KG1 (cell line): Measurements from ENCODE around the gene ORMDL2.
"Not testable (repeated sequence)": the region's sequence is repeated elsewhere in the genome, so short reads cannot be mapped to it uniquely, and the experiment has no call there.

Experiments
- DNase-seq: peaks from one replicate; lab custom pipeline; 2025; lab: John Stamatoyannopoulos, UW

The ORMDL2 gene

DNA sequence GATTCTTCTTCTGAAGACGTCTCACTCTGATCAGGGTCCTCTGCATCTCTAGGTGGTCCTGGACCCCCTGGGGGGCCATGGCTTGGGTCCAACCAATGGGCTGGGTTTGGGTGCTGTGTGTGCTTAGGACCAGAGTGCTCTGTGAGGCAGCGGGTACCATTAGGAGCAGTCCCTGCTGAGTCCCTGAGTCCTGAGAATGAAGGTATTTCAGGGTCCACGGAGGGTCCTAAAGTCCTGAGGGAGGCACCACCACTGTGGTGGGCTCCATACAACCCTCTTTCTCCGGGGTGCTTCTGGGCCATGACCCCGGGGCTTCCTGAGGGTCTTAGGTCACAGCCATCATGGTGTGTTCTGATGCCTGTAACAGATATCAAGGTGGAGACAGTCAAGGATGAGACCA is 10.5 kb downstream of the ORMDL2 start:
- DNase-seq: no peak

DNA sequence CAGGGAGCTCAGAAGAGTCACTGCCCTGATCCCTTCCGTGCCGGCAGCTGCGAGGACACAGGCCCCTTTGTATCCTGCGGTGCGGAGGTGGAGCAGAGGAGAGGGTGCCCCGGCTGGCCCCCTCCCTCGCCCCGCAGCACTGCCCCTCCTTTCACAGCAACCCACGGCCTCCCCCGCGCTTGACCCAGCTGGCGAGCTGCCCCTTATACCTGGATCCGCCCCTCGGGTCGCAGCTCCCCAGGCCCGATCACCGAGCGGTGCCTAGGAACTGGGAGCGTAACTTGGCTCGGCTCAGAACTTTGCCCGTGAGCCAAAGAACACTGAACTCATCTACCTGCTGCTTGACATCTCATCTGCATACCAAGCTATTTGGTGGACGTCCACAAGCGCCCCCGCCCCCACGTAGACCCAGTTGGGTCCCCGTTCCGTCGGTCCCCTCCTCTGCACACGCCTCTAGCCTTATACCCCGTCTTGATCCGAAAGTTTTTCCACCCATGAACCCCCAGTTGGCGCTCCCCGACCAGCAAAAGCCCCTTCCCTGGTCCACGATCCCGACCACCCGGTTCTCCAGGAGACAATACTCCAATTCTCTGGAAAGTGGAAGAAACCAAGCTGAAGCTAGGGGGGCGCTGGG is 12.2 kb downstream of the ORMDL2 start:
- DNase-seq: no peak

DNA sequence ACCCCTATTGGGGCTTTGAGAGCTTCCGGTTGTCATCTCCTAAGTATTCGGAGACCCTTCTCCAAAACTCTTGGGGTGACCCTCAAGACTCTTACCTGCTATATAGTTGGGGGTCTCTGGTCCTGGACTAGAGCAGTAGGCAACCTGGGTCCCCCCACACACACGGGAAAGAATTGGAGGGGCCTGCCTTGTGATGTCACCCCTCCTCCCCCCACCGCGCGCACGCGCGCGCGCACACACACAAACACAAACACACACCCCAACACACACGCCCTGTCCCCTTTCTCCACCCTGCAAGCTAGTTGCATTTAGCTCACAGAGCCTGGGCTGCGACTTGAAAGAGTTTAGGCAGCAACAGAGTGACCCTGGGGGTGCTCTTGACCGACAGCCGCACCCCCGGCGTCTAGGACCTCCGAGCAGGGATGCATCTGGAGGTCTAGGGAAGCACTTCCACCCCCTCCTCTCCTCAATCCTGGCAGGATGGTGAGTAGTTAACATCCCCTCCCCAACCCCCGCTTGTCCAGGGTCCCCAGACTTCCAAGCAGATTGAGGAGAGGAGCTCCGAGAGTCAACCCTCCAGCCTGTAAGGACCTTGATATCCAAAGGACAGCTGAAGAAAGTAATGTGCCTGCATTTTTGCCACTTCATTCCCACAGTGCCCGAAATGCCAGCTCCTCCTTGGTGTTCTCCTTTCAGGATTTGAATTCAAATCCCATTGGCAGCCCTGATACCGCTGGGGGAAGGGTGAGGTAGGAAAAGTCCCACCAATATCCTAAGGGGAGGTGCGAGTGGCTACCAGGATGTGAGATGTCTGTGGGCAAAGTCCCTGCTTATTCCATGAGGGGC is 13.0 kb downstream of the ORMDL2 start:
- no peak for DNase-seq

DNA sequence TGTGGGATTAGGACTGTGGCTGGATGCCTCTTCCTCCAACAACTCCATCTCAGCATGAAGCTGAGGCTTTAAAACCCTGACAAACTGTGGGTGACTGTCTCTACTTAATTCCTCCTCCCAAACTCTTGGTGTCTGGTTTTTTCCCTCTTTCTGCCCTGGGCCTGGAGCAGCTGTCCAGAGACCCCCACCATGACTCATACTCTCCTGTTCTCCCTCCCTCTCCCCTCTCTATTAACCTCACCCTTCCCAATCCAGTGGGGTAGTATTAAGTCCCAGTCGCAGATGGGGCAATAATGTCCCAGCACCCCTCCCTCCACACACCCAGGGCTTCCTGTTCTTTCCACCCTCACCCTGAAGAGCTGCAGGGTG is 13.6 kb downstream of the ORMDL2 start:
- DNase-seq: no peak

DNA sequence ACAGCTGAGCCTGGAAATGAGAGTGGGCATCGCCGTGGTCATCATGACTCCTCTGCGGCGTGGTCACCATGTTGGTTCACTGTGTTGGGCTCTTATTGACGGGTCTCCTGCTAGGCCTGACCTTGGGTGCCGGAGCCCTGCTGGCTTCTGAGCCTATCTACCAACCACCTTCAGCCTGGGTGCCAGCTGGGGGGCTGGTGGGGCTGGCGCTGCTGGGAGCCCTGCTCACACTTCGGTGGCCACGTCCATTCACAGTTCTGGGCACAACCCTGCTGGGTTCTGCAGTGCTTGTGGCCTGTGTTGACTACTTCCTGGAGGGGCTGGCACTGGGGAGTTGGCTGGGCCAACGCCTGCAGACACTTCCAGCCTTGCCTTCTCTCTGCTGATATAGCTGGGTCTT is 15.2 kb downstream of the ORMDL2 start:
- no peak for DNase-seq

DNA sequence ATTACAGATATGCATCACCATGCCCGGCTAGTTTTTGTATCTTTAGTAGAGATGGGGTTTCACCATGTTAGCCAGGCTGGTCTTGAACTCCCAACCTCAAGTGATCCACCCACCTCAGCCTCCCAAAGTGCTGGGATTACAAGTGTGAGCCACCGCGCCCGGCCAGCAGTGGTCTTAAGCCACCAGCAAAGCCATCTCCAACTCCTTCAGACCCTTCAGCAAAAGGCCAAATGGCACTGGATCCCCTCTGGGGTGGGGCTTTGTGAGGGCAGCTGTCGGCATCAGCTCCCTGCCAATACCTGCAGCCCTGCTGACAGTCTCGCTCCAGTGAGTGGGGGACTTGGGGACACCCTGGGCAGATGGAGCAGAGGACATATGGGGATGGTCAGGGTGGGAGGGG is 16.6 kb downstream of the ORMDL2 start:
- DNase-seq: not testable (repeated sequence)

DNA sequence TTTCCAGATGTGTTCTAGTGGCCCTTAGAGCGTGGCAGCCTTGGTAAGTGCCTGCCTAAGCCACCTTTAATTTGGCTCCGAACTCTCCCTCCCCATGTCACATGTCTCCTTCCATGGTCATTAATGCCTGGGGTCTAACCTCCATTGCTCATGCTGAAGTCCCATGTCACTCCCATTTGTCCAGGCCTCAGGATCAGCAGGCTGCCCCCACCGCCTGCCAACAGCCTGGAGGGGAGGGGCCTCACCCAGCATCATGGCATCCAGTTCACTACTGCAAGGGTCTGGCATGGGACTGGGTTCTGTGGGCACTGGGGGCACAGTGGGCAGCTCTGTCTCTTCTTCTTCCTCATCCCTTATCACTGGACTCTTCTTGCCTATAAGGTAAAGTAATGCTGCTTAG is 20.5 kb downstream of the ORMDL2 start:
- DNase-seq: no peak

DNA sequence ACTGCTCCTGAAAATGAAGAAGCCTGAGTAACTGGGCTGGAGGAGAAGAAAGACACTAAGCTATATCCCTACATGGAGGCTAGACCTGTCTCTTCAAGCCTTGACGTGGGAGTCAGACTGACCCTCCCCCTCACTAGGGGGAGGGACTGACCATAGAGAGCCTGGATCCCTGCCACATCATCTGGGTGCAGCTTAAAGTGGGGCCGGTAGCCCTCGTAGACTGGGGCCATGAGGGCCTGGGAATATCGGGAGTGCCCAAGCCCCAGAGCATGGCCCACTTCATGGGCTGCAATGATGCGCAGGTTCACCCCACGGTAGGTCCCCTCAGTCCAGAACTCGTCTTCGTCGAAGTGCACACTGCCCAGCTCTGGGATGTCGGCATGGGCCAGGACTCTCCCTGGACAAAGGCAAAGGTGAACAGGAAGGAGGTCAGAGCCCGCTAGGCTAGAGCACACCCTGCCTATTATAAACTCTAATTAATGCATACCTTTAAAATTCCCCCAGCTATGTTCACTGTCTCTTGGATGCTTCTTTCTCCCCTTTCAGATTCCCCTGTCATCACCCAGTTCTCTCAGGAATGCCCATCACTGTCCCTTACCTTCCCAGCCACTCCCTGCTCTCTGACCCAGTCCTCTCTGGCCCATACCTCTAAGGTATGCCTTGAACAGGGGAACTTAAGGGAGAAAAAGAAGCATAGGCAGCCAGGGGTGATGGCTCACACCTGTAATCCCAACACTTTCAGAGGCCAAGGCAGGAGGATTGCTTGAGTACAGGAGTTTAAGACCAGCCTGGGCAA is 21.7 kb downstream of the ORMDL2 start:
- DNase-seq: no peak

DNA sequence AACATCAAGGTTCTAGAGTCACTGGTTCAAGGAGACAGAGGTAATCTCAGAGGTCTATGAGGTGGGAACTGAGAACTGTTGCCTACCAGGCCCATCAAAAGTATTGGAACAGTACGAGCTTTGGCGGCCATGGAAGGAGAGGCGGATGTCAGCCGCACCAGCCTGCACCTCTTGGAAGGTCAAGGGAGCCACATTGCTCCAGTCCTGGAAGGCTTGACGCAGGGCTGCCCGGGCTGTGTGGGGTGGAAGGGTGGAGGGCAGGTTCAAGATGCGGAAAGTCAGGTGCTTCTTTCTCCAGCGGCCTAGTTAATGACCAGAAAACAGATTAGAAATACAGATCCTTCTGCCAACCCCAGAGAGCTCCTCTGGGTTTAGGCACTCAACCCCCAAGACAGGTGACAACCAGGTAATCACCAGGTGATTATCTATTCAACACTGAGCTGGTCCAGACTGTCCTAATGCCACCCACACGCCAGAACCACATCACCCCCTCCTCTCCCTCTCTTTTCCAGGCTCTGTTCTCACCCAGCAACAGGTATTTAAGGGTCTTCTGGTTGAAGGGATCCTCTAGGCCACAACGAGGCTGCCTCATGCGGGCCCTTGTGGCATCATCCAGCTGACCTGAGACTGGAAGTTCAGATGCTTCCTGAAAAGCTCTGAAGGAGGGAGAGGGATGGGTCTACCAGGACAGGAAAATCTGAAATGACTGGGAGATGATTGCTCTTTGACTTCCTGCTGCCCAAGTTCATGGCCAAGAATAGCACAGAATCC is 22.9 kb downstream of the ORMDL2 start:
- DNase-seq: no peak

DNA sequence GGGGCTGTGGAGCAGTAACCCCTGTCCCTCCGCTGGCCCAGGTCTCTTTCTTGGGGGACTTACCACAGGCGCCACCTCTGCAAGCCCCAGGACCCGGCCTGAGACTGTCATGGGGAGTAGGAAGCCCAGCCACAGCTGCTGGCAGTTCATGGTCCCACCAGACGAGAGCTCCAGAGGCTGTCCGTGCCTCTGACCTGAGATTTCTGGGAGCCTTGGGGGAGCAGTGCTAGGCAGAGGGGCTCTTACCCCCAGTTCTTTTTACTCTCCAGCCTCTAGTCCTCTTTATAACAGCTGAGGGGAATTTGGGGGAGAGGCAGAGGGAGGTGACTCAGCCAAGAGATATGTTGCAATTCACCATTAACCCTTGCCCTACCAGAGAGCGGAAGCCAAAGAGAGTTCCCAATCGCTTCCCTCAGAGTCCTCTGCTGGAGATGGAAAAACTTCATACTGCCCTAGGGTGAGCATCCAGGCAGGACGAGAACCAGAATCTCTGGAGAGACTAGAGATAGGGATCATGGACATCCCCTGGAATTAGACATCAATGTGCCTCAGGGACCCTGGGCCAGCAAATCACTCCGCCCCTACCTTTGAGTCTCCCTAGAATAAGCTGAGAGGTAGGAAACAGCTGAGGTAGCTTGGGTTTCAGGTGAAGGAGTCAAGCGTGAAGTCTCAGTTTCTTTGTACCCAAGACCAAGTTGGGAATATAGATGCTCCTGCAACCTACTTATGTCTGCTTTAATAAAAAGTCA is 25.0 kb downstream of the ORMDL2 start, which contains the start of gene MMP19:
Gene MMP19 (minus strand): TSS at position 256 of the 749 bp plus-strand sequence. CDS start 106 bp downstream, at position 150.
- DNase-seq: no peak

DNA sequence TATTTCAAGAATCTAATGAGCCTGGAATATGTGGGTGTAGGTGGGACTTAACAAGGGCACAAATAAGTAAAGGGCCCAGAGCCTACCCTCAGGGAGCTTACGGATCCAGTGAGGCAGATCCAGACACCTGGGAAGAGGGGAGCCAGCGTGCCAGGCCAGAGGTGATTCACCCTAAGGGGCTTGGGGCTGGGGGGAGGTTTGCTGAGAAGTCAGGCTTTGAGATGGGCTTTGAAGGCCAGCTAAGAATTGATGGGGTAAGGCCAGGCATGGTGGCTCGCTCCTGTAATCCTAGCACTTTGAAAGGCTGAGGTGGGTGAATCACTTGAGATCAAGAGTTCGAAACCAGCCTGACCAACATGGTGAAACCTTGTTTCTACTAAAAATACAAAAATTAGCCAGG is 25.6 kb downstream of the ORMDL2 start:
- no peak for DNase-seq

DNA sequence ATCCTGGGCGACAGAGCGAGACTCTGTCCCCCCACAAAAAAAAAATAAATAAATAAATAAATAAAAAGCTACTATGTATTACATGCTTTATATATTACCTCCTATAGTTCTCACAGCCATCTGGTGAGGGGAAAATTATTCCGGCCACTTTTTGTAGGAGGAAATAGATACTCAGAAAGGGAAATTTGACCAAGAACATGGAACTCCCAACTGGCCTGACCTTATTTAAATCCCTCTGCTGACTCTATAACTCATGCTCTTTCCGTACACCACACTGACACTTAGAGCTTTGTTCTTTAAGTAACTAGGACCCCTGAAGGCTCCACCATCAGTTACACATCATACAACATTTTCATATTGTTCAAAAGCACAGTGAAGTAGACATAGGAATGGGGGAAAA is 27.1 kb downstream of the ORMDL2 start:
- no peak for DNase-seq

DNA sequence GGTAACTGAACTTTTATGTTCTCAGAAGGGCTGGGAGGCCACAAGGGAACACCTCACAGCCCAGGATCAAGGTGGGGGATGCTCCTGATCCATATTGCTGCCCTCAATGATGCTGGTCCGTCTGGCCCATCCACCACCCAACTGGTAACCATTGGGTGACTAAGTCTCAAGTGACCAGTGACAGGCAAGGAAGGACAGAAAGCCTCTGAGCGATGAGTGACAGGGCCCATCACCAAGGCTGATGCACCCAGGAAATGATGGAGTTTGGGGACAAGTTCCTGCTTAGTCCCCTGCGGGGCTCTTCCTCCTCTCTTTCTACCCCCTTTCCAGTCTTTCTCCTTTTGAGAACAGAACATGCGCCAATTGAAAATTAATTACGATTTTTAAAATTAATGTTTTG is 27.5 kb downstream of the ORMDL2 start:
- DNase-seq: no peak

DNA sequence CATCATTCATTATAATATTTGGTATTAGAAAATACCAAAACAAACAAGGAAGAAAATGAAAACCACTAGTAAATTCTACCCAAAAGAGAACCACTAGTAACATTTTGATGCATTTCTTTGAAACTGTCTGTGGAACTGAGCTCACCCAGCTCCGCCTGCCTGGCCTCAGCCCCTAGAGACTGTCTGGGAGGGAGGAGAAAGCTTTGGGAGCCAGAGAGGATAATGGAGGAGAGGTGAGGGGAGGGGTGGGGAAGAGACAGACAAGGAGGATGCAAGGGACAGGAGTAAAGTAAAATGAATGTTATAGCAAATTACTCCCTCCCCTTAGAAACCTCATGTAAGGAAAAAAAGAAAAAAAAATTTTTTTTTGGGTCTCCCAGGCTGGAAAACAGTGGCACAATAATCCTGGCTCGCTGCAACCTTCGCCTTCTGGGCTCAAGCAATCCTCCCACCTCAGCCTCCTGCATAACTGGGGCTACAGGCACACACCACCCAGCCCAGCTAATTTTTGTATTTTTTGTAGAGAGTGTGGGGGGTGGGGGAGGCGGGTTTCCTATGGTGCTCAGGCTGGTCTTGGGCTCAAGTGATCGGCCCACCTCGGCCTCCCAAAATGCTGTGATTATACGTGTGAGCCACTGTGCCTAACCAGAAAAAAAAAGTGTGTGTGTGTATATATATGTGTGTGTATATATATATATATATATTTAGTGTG is 28.1 kb downstream of the ORMDL2 start:
- no peak for DNase-seq

DNA sequence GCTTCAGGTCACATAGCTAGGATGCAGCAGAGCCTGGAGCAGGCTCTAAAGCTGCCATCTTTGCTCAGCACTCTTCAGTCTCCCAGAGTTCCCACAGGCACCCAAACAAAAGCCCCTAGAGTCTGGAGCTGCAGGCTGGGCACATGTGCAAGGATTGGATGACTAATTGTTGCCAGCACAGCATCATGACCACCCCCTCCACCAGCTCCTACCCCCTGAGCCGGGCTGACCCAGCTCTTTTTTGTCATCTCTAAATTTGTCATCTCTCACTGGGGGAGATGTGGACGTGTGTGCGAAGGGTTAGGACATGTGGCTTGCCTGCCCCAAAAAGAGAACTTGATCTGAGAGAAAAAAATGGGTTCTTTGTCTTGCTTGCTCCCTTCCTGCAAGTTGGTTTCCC is 29.2 kb downstream of the ORMDL2 start:
- DNase-seq: no peak

DNA sequence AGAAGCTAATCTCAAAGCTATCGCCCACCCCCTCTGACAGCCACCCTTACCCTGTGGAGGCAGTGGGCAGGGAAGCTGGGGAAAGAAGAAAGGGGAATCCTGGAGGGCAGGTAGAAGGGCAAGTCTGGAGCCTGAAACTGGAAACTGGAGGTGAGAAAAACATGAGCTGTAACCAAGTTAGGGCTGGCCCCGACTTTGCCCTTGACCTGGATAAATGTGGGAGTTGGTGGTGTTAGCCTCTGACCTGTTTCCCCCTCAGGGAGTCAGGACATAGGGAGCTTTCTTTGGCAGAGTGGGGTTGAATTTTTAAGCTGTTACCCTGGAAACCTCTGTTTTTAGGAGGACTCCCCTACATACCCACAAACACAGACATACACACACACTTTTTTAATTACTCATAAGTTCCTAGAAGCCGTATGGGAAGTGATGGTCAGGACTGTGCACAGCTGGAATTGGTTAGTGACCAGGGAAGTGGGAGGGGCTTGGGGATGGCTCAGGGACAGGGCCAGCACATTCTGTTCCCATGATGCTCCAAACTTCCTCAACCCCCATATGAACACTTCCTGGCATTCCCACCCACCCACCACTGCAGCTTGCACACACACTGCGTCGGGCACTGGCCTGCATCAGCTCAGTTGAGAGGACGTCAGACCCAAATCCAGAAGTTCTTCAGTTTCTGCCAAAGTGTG is 29.9 kb downstream of the ORMDL2 start:
- no peak for DNase-seq

DNA sequence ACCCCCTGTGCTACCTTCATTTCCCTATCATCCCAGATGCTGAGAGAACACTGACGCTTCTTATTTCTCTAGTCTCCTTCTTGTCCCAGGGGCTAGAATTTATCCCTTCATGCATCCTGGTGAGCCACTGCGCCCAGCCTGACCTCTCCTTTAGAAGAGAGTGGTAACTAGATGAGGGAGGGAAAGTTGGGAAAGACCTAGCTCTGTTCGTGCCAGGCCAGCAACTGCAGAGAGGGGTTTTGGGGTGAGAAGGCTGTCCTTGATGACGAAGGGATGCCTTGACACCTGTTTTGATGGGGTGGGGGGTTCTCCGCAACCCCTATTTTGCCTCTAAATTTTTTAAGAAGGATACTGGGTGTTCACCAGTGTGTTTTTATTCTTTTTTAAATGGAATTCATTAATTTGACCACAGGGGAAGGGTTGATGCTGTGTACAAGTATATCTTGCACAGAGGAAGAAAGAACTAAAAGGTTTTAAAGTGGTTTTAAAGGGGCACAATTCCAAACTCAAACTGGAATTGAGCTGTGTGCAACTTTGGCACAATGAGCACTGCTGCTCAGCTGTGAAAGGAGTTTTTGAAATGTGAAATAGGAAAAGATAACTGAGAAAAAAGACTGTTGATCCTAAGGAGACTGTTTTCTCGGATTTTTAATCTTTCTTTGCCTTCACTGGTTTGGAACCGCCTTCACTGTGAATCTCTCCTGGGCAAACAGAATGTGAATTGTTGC is 31.9 kb downstream of the ORMDL2 start:
- no peak for DNase-seq

DNA sequence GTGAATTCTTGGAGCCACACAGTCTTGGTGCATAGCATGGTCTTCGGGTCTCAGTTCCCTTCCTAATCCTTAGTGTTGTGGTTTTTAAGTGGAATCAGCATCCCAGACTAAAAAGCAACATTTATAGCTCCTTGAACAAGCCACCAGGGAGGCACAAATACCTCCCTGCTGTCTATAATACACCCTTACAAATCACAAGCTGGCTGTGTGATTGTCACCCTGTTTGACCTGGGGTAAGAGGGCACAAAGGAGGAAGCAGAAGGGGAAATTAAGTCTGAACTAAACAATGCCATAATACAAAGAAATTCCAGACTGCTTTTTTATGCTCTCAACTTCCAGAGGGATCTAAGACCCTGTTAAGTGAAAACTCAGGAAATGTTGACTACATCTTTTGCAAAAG is 32.6 kb downstream of the ORMDL2 start:
- DNase-seq: no peak

DNA sequence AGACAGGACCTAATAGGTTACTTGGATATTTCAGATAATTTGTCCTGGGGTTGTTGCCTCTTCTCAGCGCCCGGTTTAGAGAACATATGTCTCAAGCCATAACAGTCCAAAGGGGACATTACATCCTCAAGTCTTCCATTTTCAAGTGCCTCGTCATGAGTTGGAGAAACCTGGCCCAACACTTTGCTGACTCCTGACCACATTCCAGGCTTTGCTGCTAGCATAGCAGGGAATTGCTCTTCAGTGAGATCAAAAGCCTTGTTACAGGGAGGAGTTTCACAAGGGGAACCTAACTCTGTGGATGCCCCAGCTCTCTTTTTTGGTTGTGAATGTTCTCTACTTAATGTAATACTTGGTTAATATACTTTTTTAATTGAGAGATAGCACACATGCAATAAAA is 33.1 kb downstream of the ORMDL2 start:
- DNase-seq: no peak
